GM10847 (cell line): ENCODE data around the gene KAT2A.

Experiments
- POLR2A ChIP-seq: IDR thresholded peaks from 2 replicates; pipeline ENCODE4 v1.6.1; 2011; ENCODE audit not compliant: insufficient read length; ENCODE audit errors: extremely low read depth

KAT2A gene

DNA sequence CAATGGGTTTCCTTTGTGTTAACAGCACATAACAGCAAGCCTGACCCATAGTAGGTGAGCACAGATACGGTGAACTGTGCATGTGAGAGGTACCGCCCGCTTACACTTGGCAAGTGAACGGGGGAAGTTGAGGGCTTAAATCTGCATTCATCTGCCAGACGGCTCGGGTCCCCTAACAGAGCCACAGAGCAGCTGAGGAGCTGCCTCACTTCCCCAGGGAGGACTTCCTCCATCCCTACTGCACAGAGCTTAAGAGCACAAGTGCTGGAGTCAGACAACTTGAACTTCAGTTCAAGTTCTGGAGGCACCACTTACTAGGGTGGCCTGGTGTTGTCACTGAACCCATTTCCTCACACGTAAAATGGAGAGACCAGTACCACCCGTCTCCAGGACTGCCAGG lies 20.2 kb upstream of the KAT2A start:
- TF ChIP-seq POLR2A: no peak

DNA sequence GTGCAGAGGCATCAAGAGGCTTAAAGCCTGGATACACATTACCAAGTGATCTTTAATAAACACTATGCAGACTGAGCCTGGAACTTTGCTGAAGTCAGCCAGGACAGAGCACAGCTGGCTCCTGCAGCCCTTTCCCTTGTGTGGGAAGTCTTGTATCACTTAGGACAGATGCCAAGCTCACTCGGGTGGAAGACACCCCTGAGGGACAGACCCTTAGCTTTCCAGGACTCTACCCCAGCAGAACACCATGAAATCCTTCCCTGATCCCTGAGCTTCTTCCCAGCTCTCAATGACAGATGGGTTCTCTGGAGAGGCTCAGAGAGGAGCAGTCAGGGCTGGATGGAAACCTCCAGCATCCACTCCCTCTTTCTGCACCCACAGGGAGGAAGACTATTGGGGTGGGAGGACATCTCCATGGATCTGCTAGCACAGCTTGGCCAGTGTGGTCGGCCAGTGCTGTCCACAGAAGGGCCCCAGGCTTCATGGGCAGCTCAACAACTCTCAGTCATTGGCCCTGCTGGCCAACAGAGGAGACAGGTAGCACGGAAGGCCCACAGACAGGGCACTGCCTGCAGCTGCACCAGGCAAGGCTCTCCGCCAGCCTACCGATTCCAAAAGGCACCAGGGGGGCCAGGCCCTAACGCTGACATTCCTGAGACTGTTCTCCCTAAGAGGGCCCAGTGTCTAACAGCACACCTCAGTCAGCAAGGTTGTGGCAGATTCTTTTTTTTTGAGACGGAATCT lies 17.8 kb upstream of the KAT2A start:
- TF ChIP-seq POLR2A: no peak

- TF ChIP-seq POLR2A: no peak
These were observed 15.5 kb upstream of the KAT2A start for GRCh38 chr17:42136654-42137051.

DNA sequence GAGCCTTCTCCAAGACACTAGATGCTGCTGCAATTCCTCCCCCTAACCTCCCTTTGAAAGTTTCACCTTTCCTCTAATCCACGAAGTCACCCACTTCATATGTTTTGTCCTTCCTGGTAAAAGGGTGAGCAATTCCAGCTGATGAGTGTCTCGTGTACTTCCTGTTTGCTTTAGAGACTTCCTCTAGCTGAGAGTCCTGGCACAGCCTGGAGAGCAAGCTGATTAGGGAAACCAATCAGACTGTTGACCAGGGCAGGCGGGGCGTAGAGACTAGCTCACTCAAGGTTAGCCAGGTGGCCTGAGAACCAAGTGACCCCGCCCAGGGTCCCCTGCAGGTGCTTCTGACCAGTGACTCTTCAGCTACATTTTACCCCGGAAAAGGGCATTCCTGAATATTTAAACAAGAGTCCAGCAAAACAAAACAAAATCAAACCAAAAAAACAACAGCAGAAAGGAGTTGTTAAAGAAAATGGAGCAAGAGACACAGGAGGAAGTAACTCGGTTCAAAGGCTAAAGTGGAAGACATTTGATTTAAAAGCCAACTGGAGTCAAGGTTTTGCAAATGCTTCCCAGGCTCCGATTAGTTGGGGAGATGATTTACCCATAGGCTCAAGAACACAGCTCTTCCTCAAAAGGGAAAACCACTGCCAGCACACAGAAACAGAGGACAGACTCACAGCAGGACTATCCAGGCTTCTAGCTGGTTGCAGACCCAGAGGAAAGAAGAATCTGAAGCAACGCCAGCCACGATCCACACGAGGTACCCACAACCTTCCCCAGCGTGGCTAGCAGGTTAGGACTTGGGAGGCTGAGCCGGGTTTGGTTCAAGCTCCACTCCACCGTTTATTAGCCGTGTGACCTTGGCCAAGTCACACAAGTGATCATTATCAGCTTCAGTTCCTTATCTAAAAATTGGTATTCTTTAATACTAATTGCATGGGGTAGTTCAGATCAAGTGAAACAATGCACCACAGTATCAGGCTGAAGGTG lies 14.8 kb upstream of the KAT2A start:
- no peak for TF ChIP-seq POLR2A

- no peak for TF ChIP-seq POLR2A
These were observed 14.0 kb upstream of the KAT2A start for GRCh38 chr17:42135151-42135550.

DNA sequence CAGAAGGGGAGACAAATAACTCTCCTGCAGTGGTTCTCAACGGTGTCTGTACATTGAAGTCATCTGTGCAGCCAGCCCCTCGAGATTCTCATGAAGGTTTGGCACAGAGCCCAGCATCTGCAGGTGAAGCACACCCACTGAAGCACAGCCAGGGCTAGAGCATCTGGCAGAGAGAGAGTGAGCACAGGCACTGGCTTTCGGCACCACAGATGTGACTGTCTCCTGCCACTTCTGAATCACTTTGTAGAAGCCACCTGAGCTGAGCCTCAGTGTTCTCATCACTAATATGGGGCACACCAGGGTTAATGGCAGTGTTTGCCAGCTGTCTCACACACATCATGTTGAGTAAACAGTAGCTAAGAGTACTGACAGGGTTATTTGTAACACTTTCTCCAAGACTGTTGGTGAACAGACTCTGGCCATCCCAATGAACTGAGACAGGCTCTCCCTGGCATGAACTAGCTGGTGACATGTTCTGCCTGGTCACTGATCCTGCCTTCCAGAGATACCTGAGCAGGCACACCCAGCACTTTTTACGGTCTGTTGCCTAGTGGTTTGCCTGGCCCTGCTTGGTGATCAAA lies 12.4 kb upstream of the KAT2A start:
- TF ChIP-seq POLR2A: no peak

DNA sequence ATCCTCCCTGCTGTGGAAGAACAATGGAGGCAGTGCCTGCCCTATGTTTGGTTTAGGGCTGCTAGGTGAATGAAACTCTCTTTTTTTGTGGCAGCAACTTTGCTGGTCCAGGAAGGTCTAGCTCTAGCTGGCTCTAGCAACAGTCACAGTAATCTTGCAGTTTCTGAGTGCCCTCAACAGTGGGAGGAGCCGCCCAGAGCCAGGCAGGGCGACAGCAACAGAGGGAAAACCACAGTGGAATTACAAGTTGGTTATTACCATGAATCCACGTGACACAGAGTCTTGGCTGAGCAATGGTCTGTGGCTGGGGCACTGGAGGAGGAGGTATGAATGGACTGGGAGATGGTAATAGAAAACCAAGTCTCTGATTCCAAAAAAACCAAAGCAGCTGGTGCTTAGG lies 11.8 kb upstream of the KAT2A start:
- TF ChIP-seq POLR2A: no peak

- TF ChIP-seq POLR2A: no peak
These were observed 10.8 kb upstream of the KAT2A start for GRCh38 chr17:42131981-42132432.

- no peak for TF ChIP-seq POLR2A
These were observed 10.1 kb upstream of the KAT2A start for GRCh38 chr17:42131232-42131631.

DNA sequence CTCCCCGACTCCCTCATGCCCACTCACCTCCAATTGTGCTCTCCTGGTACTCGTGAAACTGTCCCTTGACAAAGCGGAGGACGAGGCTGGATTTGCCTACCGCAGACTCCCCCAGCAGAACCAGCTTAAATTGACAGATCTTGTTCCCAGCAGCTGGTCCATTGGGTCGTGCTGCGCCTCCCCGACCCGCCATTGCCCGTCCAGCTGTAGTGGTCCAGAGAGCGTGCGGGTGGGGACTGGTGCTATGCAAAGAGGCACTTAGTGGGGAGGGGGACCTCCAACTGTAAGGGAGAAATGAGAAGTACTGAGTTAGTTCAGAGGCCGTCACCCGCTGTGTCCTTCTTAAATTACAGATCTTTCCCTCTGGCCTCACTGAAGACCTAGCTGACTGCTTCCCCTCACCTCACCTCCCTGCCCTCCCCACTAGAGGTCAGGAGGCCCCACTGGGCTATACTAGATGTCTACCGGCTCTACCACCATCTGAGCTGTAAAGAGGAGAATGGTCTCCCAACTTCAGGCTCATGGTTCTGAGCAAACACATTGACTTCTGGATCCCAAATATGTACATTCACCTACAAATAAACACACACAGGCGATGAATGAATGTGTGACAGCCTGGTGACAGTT lies 9.3 kb upstream of the KAT2A start:
- no peak for TF ChIP-seq POLR2A

DNA sequence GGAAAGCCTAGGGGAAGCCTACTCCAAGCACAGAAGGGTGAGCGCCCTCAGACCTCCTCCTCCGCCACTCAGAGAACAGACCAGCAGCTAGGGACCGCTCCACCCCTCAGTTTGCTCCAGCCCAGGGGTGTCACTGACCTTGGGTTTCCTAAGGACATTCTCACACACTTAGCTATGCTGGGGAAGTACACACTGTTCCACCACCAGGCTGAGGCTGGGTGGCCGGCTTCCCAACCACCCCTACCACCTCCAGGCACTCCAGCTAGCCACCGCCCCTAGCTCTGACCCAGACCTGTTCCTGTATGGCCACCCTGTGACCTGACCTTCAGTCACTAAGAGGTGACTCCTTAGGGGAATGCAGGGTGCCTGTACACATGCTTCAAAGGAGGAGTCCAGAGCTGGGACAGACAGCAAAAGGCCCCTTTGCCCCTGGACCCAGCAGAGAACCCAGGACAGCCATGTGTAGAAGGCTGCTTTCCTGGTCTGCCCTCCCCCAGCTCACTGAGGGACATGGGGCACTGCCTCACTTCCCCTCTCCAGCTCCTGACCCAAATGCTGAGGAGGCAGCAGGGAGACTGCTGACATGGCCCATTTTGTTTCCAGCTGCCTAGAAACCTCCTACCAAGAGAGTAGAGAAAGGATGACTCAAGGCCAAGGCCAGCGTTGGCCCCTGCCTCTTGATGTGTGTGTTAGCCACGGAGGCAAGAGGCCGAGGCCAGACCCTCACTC lies 8.1 kb upstream of the KAT2A start:
- no peak for TF ChIP-seq POLR2A

GRCh38 chr17:42127414-42127813 lies 6.2 kb upstream of the KAT2A start:
- no peak for TF ChIP-seq POLR2A

GRCh38 chr17:42126836-42127235 lies 5.7 kb upstream of the KAT2A start:
- no peak for TF ChIP-seq POLR2A

- no peak for TF ChIP-seq POLR2A
These were observed 4.4 kb upstream of the KAT2A start for GRCh38 chr17:42125565-42125964.

- no peak for TF ChIP-seq POLR2A
These were observed 3.1 kb upstream of the KAT2A start for GRCh38 chr17:42124256-42124655.
